H4 (cell line): Measurements from ENCODE around the gene LSM3. TPM values are rescaled to one million over a fixed set of nuclear protein-coding genes. Genes with fewer than 3 reads are reported as not detected.

Experiments used
- DNase-seq: peaks from one replicate; pipeline ENCODE4 v3.0.0-alpha.2; 2015; ENCODE audit warnings: low spot score
- total RNA-seq: library from RNA; depleted of rRNA; stranded (reverse); fragments of >200 nt; shearing (Covaris generic); gene quantifications from 2 replicates; pipeline ENCODE4 v1.2.3, GENCODE V29; 2014

LSM3 gene
- total RNA-seq, 1 experiment from 2014 or later = 39.2 TPM

DNA sequence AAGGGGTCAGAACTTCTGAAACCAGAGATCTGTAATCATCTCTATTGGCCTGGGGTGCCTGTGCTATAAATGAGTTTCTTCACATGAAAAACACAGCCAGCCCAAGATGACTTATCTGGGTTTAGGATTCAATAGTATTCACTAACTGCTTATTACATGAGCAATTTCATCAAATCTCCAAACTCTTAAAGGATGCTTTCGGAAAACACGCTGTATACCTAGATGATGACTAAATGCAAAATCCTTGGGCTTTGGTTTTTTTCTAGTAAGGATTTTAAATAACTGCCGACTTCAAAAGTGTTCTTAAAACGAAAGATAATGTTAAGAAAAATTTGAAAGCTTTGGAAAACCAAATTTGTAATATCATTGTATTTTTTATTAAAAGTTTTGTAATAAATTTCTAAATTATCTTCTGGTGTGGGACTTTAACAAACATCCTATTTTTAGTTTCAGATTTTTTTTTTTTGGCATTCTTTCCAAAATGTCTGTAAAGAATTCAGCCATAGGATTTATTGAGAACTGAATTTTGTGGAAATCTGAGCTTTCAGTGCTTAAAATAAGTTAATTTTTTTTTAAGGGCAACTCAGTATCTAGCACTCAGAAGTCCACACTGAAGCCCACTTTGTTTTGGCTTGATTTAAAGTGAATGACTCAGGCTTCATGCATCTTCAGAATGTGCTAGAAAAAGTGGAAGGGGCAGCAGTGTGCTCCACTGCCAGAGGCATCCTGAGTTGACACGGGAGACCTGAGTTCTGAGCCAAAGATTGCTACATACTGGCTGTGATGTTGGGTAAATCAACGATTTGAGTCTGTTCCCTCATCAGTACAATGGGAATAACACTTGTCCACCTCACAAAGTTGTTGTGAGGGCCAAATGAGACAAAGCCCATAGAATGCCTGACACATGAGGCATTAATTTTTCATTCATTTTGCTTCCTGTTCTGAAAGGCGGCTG, 35.1 kb upstream of the LSM3 start:
- DNase-seq = peak; percentile 82

DNA sequence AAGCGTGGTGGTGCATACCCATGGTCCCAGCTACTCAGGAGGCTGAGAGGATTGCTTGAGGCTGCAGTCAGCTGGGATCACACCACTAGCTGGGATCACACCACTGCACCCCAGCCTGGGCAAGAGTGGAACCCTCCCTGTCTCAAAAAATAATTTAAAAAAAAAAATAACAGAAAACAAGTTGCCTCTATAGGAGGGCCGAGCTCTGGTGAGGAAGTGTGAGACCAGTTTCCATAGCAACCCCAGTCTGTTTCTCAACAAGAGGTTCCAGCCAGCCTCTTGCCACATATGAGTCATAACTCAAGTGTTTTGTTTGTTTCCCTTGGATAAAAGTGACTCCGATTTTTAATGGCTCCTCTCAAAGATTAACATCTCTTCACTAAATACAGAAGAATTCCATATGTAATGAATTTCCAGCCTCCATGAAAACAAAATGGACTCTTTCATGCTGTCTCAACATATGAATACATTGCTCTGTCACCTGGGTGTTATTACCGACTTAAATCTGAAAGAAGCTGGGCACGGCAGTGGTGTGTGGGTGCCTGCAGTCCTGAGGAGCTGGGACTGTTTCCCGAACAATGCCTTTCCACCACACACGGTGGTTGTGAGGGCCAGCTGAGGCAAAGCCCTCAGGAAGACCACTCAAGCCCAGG, 34.1 kb upstream of the LSM3 start:
- peak; percentile 97 for DNase-seq

DNA sequence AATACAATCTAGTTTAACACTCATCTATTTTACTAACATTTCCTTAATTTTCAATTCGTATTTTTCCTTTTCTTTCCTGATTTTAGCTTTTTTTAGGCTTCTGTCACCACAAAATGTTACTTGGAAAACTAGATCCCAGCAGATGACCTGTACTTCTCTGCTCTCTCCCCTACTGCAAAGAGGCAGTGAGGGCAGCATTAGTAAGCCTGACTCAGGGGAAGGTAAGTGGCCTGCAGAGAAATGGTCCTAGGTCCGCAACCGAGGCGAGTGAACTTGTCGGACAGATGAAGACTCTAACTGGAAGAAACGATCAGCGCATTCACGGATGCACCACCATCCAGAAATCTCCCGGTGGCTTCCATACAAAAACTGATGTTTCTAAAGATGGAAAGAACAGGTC, 33.4 kb upstream of the LSM3 start:
- DNase-seq = no peak

DNA sequence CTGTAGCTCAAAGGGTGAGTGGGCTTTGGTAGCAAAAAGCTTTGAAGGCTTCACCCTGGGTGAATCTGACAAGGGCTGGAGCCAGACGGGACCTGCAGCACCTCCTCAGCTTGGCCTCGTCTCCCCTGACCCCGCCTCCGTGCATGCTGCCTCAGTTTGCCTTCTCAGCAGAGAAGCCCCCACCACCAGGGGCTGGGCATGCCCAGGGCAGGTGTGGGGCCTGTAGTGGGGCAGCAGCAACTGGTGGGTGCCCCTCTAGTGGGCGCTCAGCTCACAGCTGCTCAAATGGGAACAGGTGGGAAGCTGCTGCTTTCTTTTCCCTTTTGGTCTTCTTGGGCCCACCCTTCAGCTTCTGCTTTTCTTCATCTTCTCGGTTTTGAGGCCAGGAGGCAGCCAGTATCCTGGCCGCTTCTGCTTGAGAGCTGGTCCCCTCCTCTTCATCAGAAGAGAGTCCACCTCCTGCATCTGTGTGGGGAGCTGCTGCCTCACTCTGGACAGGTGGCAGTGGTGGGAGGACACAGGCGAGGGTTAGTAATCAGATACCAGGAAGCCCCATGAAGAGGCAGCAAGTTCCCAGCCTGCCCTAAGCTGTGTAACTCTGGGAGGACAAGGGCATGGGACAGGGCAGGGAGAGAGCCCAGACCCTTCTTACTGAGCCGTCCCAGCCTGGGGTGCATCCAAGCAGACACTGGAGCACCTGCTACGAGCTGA, 32.8 kb upstream of the LSM3 start:
- DNase-seq = no peak

DNA sequence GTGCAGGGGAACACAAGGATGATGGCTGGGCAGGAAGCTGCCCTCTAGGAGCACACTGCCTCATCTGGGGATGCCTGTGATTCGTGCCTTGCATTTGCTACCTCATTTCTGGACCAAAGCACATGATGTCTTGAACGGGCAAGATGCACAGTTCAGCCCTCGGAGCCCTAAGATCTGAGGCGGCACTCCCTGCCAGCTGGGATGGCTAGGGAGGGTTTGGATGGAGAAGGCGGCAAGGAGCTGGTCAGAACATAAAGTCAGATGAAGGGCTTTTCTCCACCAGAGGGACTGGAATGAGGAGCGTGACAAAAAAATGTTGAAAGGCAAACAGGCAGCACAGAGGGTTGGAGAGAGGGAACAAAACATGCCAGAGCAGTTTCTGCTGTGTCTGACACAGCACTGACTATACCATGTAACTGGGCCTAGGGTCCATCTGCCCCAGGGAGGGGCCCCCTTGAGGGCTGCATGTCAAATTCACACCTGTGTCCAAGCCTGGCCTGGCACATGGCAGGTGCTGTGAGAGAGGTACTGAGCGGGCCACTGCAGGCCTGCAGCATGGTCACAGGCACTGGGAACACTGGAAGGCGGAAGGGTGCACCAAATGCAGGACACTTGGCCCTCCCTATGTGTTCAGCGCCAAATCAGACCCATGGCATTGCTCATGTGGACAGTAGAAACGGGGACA, 32.1 kb upstream of the LSM3 start:
- no peak for DNase-seq

DNA sequence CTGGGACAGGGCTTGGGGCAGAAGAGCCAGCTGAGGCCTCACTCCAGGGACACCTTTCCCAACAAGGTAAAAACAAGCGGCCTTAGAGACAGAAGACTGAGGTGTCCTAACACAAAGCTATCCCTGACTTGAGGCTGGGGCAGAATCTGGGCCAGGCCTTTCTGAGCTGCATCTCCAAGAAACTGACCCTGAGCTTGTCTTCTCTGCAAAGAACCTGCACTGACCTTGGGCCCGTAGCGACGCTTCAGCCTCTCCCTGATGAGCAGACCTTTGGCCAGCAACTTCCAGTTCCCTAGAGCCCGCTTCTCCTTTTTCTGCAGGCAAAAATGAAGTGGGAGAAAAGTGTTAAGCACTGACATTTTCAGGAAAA, 31.6 kb upstream of the LSM3 start:
- DNase-seq = no peak

DNA sequence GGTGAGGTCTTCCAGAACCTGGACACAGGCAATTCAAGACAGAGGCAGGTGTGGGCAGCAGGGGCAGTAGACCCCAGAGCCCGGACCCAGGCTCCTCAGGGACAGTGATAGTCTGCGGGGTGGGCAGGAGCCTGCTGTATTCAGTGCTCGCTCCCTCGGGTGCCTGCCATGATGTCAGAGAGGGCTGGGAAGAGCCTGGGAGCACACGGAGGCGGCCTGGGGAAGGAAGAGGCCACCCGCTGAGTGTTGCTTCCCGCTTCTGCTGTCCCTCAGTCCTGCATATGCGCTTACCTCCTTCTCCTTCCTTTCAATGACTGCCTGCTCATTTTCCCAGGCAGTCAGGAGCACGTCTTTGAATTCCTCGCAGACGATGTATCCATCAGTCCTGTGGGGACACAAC, 31.0 kb upstream of the LSM3 start:
- DNase-seq = no peak

DNA sequence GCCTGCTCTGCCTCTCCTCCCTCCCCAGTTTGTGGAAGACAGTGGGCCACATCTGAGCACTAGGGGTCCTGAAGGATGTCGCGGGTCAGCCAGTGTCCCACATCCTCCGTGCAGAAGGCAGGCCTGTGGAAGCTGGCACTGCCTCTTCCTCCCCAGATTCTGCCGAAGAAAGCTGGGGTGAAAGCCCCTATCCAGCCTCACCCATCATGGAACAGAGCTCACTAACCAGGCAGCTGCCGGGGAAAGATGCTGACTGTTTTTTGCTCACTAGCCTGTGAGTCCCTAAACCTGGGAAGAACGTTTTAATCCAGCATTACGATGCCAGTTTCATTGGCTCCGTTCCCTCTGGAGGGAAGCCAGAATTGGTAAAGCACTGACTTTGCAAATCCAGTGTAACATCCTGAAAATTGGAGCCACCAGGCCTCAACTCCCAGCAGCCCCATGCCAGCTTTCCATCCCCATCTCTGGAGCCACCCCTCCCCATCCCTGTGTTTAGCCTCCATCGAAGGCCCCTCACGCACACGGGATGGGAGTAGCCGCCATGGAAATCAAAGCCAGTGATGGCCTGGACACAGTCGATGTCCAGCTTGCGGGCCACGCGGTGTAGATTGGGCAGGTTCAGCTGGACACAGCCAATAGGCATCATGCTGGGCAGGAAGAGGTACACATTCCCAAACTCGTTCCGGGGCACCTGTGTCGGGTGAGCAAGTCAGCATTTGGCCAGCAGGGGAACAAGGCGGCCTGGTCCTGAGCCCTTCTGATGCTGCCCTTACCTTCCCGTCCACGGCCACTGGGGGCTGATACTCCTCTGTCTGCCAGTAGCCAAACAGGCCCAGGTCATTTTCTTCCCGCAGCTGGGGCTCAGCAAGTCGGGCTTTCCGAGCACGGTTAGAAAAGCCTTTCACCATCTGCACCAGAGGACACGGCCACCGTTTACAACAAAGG, 30.3 kb upstream of the LSM3 start:
- no peak for DNase-seq

DNA sequence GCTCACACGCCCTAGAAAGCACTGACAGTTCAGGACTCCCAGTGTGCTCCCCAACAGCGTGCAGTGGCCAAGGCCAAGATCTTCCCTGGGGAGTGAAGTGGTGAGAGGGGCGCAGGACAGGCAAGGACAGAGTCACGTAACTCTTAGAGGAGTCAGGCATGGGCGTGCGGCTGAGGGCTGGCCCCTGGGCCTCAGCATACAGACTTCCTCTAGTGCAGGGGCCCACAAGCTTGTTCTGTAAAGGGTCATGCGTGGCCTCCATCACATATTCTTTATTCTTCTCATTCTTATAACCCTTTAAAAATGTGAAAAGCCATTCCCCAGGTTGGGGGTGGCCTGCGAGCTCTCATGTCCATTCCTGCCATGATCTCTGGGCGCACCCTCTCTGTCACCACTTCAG, 28.5 kb upstream of the LSM3 start:
- DNase-seq = no peak

DNA sequence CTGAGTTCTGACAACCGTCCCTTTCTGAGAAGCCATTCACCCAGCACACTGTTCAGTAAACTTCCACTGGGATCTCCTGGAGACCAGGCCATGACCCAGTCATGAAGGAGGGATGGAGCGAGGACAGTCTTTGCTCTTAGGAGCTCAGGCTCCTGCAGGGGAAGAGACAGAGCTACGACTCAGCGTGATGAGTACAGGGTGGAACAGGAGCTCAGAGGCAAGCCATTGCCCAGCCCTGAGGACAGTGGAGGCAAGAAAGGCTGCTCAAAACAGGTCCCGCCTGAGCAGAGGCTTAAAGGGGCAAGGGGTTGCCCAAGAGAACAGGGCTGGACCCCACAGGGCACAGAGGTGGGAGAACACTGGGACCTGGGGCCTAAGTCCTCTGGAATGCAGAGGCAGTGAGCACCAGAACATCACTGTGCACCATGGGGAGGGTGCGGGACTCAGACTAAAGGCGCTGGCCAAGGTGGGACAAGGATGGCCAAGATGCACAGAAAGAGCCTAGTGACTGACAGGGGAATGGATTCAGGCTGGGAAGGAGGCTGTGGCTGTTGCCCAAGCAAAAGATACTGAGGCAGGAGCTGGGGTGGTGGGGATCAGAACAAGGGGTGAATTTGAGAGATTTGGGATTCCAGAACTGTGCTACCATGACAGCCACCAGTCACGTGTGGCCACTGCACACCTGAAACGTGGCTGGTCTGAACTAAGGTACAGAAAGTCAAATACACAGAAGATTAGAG, 28.0 kb upstream of the LSM3 start:
- no peak for DNase-seq

DNA sequence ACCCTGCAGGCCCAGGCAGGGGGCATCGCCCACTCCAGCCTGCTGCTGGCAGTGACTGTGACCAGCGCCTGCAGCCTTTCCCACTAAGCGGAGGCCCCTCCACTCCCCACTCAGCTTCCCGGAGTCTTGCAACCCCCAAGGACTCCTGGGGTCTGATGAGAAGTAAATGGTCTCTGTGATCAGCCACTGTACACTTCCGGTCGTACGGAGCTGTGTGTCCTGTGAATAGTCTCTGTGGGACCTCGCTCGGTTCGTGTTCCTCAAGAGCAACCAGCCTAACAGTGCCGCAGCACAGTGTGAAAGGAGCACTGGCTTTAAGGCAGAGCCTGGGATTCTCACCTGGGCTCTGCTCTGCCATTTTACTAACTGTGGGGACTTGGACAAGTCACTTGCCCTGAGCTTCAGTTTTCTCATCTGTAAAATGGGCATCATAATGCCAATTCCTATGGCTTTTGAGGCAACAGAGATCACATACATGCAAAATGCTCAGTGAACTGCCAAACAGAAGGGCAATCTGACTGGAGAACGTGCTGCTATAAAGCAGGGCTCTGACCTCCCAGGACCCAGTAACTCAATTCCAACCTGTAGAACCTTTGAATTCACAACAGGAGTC, 27.0 kb upstream of the LSM3 start:
- no peak for DNase-seq

DNA sequence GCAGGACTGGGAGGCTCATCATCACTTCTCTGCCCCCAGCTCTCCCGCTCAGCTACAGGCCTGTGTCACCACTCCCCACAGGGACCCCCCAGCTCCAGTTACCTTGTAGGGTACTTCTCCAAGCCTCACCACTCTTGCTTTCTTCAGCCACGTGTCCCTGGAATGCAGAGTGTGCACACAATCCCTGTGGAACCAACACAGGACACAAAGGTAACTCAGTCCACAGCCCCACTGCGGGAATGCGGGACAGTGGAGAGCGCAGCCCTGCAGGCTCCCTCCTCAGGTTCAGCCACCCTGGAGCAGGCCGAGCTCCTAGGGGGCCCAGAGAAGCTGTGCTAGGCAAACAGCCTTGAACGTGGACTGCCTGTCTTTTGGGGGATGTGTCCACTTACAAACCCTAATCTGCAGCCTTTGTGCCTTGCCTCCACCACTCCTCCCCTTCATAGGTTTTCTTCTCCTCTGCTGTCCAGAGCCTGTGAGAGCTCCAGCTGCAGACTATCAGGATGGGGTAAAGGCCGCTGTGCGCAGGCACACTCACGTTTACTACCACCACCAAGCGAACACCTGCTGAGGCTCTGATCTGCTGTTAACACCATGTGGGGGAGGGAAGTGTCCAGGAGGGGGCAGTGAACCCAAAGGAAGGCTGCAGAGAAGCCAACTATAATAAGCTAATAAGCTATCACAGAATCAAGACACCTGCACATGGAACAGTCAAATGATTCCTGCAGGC, 26.2 kb upstream of the LSM3 start:
- DNase-seq = no peak

DNA sequence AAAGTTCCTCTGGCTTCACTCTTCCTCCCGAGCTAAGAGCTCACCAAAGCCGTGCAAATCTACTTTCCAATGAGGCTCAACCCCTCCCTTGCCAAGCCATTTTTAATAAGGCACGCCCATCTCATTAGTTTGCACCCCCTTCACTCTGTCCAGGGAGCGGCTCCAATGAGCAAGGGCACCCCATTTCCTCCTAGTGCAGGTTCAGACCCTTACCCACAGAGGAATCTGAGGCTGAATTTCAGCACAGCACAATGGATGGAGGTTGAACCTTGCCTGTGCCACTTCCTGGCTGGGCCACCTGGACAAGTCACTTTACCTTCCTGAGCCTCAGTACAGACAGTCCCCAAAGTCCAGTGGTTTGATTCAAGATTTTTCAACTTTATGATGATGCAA, 25.7 kb upstream of the LSM3 start:
- no peak for DNase-seq

DNA sequence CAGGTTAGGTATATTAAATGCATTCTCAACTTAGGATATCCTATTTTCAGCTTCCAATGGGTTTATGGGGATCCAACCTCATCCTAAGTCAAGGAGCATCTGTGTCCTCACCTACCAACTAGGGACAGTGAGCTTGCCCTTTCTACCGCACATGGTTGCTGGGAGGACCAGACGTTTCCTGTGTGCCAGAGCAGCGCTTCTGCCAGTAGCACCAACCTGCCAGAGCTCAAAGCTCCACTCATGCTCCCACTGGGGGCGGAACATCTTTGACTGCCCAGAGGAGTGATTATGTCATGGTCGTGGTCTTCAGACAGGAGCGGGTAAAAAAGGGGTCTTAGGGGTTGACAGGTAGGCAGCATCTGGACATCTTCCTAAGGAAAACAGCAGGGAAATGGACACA, 25.0 kb upstream of the LSM3 start:
- no peak for DNase-seq

DNA sequence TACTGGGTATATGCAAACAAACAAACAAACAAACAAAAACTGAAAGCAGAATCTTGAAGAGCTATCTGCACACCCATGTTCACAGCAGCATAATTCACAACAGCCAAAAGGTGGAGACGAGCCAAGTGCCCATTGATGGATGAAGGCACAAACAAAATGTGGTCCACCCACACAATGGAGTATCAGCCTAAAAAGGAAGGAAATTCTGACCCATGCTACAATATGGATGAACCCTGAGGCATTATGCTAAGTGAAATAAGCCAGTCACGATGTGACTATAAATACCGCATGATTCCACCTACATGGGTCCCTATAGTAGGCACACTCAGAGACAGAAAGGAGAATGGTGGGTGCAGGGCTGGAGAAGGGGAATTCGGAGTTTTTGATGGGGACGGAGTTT, 24.3 kb upstream of the LSM3 start:
- no peak for DNase-seq

DNA sequence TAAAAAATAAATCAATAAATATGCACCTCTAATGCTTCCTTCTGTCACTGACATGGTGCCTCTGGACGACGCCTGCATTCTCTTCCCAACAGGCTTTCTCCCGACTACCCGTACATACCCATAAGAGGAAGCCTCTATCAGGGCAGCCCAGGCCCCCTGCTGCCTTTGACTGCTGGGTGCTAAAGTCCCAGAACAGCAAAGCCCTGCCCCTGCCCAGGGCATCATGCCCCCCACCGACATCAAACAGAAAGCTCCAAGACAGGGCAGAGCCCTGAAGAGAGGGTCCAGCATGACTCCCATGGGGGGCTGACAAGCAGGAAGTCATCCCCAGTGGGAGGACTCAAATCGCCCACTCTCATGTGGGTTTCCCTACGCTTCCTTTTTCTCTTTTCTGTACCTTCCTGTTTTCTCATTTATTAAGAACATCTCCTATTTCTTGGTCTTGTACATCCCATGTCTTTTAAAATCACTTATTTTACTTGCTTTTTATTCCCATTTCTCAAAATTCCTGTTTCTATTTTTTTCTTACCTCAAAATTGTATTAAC, 23.6 kb upstream of the LSM3 start:
- no peak for DNase-seq

DNA sequence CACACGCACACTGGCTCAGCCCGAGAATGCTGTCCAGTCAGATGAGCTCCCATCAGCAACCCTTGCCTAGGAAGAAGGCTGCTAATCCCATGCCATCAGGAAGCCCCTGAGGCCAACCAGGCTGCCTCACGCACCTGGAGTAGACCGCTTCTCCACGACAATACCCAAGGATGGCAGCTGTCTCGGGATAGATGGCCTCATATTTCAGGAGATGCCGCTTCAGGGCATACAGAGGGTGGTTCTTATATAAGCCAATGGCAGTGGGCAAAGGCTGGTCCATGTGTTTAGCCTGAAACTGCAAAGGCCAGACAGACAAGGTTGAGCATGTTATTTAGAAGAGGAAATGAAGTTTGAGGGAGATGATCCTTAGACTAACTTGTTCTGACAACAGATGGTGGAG, 22.4 kb upstream of the LSM3 start:
- no peak for DNase-seq

DNA sequence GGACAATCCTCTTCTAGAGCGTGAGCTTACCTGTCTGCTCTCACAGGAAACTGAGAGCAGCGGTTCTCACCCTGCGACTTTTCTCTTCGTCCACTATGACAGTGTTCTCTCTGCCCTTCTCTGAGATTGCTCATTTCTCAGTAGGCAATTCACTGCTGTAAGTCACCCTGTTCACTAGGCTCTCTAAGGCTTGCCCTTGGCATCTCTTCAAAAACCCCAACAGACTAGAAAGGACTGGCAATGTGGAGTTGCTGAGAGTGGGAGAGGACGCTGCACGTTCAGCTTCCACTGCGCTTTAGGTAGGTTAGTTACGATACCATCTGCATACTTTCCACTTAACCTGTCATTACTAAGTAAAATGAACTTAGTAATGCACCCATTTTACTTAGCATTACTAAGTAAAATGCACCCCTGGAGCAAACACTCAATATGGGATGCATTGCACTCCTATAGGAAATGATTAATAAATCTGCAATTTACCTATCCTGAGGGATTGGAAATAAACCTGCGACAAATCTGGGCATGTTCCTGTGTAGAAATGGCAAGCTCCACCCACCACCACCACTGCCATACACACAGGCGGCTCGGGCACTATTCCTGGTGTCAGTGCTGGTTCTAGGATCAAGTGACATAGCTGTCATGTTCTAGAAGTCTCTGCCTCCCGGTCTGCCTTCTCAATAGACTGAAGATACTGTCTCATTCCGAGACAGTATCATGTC, 21.6 kb upstream of the LSM3 start:
- no peak for DNase-seq
